Esophagus squamous epithelium (tissue), 5 donors: ENCODE results near the gene KLHL9. TPM values are rescaled to one million over a fixed set of nuclear protein-coding genes. Genes with fewer than 3 reads are reported as not detected.
"Not testable (repeated sequence)": the region's sequence is repeated elsewhere in the genome, so short reads cannot be mapped to it uniquely, and the experiment has no call there.

Experiments used
- DNase-seq: peaks from one replicate; lab custom pipeline; 2025; lab: John Stamatoyannopoulos, UW
- H3K27ac ChIP-seq, 4 donors: fragments of 200-600 bp; sonication (generic); one replicate each; pipeline ENCODE4 v1.5.1; 2016 to 2019; ENCODE audit warnings: mild to moderate bottlenecking in 1 of 4
- H3K27me3 ChIP-seq, 4 donors: fragments of 200-600 bp; sonication (generic); 1 replicate in 3 of 4; 2 replicates in 1 of 4; pipeline versions ENCODE4 v1.5.1 to v1.6.0; 2017 to 2021; ENCODE audit warnings: antibody characterized with exemption in 1 of 4
- H3K36me3 ChIP-seq, 3 donors: fragments of 200-600 bp; sonication (generic); one replicate each; pipeline ENCODE4 v1.5.1; 2016 to 2019
- H3K4me1 ChIP-seq, 3 donors: fragments of 200-600 bp; sonication (generic); one replicate each; pipeline ENCODE4 v1.5.1; 2017 to 2019
- H3K4me3 ChIP-seq, 4 donors: fragments of 200-600 bp; sonication (generic); 1 replicate in 3 of 4; 2 replicates in 1 of 4; pipeline ENCODE4 v1.5.1; 2016 to 2019; ENCODE audit warnings: mild to moderate bottlenecking in 2 of 4, moderate library complexity in 1 of 4
- H3K9me3 ChIP-seq, 3 donors: fragments of 200-600 bp; sonication (generic); one replicate each; pipeline ENCODE4 v1.5.1; 2016 to 2019
- CTCF ChIP-seq, 6 experiments: fragments of 450-650 bp in 4 of 6; fragments of 200-600 bp in 2 of 6; sonication (generic) in 2 of 6; IDR thresholded peaks; one replicate each; pipeline ENCODE4 v1.5.1; 2016 to 2019; ENCODE audit warnings: antibody characterized with exemption in 6 of 6, mild to moderate bottlenecking in 4 of 6, moderate library complexity in 4 of 6
- POLR2A ChIP-seq, 4 donors: fragments of 450-650 bp; IDR thresholded peaks; one replicate each; pipeline ENCODE4 v1.6.1; 2017; ENCODE audit warnings: antibody characterized with exemption in 4 of 4, mild to moderate bottlenecking in 4 of 4, moderate library complexity in 3 of 4
- WGBS, 2 donors: methylation state at CpG; one replicate each; pipeline ENCODE4 v1.1.5; 2018; 5-methylcytosine and 5-hydroxymethylcytosine counted together
- intact Hi-C: fragments of 100-400 bp; cut with DNase I; formaldehyde crosslinking; loops from one replicate; pipeline ENCODE4 v1.15.0; 2022
- total RNA-seq, 4 donors: library from RNA; depleted of rRNA; stranded (reverse); fragments of >200 nt; gene quantifications; one replicate each; pipeline ENCODE4 v1.1.0, GENCODE V29; 2016
- donor health status: DM: yes; HTN: yes; CAD: no.

KLHL9 gene
- 10 to 100 TPM in 3 of 4 donors, 1 to 10 TPM in 1; 6.6 to 21.2 (median 13.5) TPM for total RNA-seq

- H3K27ac ChIP-seq: peak within 1 kb of the TSS; percentile 93 to 97 (median 95)
- no peaks in the 10 kb centered on the region for H3K27me3 ChIP-seq
- TF ChIP-seq POLR2A (IDR thresholded peaks at IDR 0.05): peak in 2 of 4 donors; percentile 20 to 70
- TF ChIP-seq CTCF (IDR thresholded peaks at IDR 0.05): peak in 1 of 6 experiments; percentile 8
- intact Hi-C loops: no loop called here
- H3K9me3 ChIP-seq: no peaks in the 10 kb centered on the region
- H3K36me3 ChIP-seq: no peaks in the 10 kb centered on the region
- H3K4me1 ChIP-seq: peaks cover 13 to 52% (median 32%) of the 10 kb centered on the region in 3 donors
- peak within 1 kb of the TSS; percentile 67 to 92 (median 71) for H3K4me3 ChIP-seq
- DNase-seq: peak; percentile 41
- WGBS, 2 donors: 1 to 2% methylated on average over 11 to 39 of the region's 55 CpGs
These were observed at the start of gene KLHL9 for GRCh38 chr9:21334701-21335632. Gene KLHL9, minus strand, starts transcription at chr9:21335404. Its CDS starts 545 bp downstream, at chr9:21334859.

GRCh38 chr9:21383627-21384026 is 48.4 kb upstream of the KLHL9 start:
- intact Hi-C loops: no loop called here
- WGBS, 2 donors: 57 to 64% methylated on average over 4 of the region's 4 CpGs
- no peak for DNase-seq
- no peaks in the 10 kb centered on the region for H3K36me3 ChIP-seq
- H3K27me3 ChIP-seq: peaks cover 0 to 58% (median 2%) of the 10 kb centered on the region in 4 donors
- no peak overlapping the region for H3K27ac ChIP-seq
- no peak overlapping the region for H3K4me3 ChIP-seq
- TF ChIP-seq CTCF (IDR thresholded peaks at IDR 0.05) (no peak), POLR2A (IDR thresholded peaks at IDR 0.05) (no peak)
- no peaks in the 10 kb centered on the region for H3K9me3 ChIP-seq
- H3K4me1 ChIP-seq: peaks cover 0 to 5% (median 0%) of the 10 kb centered on the region in 3 donors

GRCh38 chr9:21381448-21382339 is 46.5 kb upstream of the KLHL9 start:
- Histone ChIP-seq H3K4me3 (no peak overlapping the region), H3K27me3 (peaks cover 0 to 49% (median 2%) of the 10 kb centered on the region in 4 donors), H3K4me1 (peaks cover 0 to 5% (median 0%) of the 10 kb centered on the region in 3 donors), H3K27ac (no peak overlapping the region), H3K9me3 (no peaks in the 10 kb centered on the region), H3K36me3 (no peaks in the 10 kb centered on the region)
- intact Hi-C loops: no loop called here
- TF ChIP-seq POLR2A (IDR thresholded peaks at IDR 0.05): no peak
- TF ChIP-seq CTCF (IDR thresholded peaks at IDR 0.05): no peak
- DNase-seq: no peak
- WGBS, 2 donors: 44 to 58% methylated on average over 5 of the region's 5 CpGs

- not testable (repeated sequence) for DNase-seq
- WGBS, 2 donors: 71 to 83% methylated on average over 4 of the region's 4 CpGs
These were observed 36.3 kb upstream of the KLHL9 start for GRCh38 chr9:21371467-21371866.

GRCh38 chr9:21367957-21368356 is 32.8 kb upstream of the KLHL9 start, which contains the start of gene IFNA13:
Gene IFNA13, minus strand, starts transcription at chr9:21368057. Its CDS starts 47 bp downstream, at chr9:21368010.
- TF ChIP-seq POLR2A (IDR thresholded peaks at IDR 0.05) (no peak), CTCF (IDR thresholded peaks at IDR 0.05) (no peak)
- Histone ChIP-seq H3K4me3 (no peak within 1 kb of the TSS), H3K27ac (no peak within 1 kb of the TSS), H3K4me1 (no peaks in the 10 kb centered on the region), H3K36me3 (no peaks in the 10 kb centered on the region), H3K27me3 (peaks cover 0 to 20% (median 0%) of the 10 kb centered on the region in 4 donors), H3K9me3 (no peaks in the 10 kb centered on the region)
- DNase-seq: no peak
- intact Hi-C loops: no loop called here
- WGBS, 2 donors: 87 to 88% methylated on average over 3 of the region's 3 CpGs

More at GRCh38 chr9:21371467-21371866, 36.3 kb upstream of the KLHL9 start:
- H3K9me3 ChIP-seq, intact Hi-C loops, H3K4me1 ChIP-seq, H3K27ac ChIP-seq, H3K4me3 ChIP-seq, H3K36me3 ChIP-seq, H3K27me3 ChIP-seq: not testable (repeated sequence)

GRCh38 chr9:21367169-21367568 is 32.0 kb upstream of the KLHL9 start:
- peaks cover 0 to 20% (median 0%) of the 10 kb centered on the region in 4 donors for H3K27me3 ChIP-seq
- H3K4me1 ChIP-seq, H3K36me3 ChIP-seq, DNase-seq, intact Hi-C loops, H3K27ac ChIP-seq, H3K4me3 ChIP-seq, H3K9me3 ChIP-seq: not testable (repeated sequence)
- 88 to 89% methylated on average over 1 of the region's 2 CpGs for WGBS, 2 donors
